GM21528 (cell line): ENCODE data around the gene DTL.

Experiments used
- ATAC-seq: cut with Tn5 transposase; IDR thresholded peaks from one replicate; pipeline ENCODE4 v1.9.1; 2021; ENCODE audit warnings: mild to moderate bottlenecking, moderate library complexity; ENCODE audit not compliant: unreplicated experiment, low FRiP score

The DTL gene

DNA sequence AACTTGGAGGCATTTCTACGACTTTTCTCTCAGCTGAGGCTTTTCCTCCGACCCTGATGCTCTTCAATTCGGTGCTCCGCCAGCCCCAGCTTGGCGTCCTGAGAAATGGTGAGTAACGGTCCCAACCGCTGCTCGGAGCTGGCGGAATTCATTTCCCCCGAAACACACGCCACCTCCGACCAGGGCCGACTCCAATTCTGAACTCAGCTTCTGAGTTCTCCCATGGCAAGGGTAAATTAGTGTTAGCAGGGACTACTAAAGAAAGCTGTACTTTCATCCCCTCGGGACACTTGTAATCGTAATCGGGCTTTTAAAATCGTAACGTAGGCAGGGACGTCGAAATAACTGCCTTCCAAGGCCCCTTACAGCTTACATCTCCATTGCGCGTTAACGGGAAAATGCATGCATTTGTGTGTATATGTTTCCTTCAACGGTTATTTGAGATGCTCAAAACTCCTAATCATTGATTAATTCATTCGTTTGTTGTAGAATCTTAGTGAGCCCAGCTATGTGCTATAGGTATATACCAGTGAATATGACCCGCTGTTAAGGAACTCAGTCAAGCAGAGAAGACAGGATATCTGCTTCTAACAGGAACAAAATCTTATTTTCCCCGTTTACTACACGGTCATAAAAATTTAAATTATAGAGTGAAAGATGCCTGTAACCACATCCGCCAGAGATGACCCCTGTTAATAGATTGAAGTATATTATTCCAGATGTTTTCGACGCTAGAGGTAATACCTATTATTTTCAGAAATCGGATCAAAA is 472 bp downstream of the DTL start:
- ATAC-seq = peak; percentile 17

DNA sequence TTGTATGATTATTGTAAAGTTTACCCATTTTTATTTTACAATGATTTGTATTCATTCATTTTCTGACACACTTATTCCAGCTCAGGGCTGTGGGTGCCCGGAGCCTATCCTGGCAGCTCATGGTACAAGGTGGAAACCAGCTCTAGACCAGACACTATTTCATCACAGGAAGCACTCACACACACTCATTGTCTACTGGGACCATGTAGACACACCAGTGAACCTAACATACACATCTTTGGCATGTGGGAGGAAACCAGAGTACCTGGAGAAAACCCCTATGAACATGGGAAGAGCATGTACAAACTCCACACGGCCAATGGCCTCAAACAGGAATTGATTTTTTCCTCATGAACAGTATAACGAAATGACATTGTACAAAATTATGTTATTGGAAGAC is 2.4 kb downstream of the DTL start:
- no peak for ATAC-seq

DNA sequence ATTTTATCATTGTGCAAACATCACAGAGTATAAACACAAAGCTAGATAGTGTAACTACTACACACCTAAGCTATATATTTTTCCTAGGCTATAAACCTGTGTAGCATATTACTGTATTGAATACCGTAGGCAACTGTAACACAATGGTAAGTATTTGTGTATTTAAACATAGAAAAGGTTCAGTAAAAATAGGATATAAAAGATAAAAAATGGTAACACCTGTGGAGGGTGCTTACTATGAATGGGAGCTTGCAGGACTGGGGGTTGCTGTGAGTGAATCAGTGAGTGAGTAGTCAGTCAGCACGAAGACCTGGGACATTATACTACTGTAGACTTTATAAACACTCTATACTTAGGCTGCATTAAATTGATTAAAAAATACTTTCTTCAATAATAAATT is 4.1 kb downstream of the DTL start:
- ATAC-seq = no peak

DNA sequence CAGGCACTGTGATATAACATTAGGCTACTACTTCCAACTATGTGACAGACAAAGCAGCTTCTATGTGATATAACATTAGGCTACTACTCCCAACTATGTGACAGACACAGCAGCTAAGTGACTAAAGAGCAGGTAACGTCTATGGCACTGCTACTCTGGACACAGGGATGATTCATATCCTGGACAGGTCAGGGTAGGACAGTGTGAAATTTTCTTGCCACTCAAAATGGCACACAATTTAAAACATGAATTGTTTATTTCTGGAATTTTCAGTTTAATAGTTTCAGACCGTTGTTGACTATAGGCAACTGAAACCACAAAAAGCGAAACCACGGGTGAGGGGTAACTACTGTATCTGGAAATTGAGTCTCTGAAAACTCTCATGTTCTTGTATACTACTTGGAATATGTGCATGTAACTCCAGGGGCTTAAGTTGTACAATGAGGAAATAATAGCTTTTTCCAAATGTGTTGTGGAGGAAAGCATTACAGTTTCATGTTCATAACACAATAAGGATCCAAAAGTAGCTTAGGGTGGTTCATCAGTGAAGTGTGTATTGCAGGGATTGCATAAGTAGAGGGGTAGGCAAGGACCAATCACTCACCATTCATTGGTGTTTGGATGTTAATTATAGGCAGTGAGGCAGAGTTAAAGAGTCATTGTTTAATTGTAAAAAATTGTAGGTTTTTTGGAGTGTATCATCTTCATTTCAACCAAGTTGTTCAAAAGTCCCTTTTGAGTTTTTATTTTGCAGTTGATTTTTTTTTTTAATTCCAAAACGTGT is 5.3 kb downstream of the DTL start:
- no peak for ATAC-seq

DNA sequence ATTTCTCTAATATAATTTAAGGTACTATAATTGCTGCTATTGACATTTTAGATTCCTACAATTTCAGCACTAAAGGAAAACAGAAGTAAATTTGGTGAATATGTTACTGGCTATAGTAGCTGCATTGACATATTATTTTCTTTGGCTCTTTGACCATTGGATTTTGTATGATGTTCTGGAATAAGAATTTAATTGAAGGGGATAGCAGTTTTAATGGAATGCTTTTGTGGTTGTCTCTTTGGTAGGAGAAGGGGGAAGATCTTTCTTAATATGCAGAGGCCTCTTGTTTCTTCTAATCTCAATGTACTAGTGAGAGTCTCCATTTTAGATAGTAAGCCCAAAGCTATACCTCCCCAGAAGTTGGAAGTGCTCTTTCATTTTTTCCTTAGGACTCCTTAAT is 6.9 kb downstream of the DTL start:
- ATAC-seq = no peak

DNA sequence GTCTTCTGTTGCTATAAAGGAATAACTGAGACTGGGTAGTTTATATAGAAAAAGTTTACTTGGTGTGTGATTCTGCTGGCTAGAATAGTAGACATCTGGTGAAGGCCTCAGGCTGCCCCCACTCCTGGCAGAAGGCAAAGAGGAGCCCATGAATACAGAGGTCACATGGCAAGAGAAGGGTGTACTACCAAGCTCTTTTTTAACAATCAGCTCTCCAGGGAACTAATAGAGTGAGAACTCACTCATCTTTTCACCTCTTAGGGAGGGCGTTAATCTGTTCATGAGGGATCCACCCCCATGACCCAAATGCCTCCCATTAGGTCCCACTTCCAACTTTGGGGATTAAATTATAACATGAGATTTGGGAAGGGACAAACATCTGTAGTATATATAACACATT is 9.3 kb downstream of the DTL start:
- ATAC-seq = no peak

DNA sequence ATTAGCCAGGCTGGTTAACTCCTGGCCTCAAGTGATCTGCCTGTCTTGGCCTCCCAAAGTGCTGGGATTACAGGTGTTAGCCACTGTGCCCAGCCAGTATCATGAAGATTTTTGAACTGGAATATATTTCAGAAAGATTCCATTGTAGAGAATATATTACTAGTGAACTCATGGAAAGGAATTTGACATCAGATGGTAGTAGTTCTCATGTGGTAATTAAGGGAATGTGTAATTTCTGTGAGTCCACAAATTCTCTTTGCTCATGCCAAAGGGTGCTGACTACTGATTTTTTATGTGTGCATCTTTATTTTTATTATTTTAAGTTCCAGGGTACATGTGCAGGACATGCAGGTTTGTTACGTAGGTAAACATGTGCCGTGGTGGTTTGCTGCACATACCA is 10.4 kb downstream of the DTL start:
- ATAC-seq = no peak

DNA sequence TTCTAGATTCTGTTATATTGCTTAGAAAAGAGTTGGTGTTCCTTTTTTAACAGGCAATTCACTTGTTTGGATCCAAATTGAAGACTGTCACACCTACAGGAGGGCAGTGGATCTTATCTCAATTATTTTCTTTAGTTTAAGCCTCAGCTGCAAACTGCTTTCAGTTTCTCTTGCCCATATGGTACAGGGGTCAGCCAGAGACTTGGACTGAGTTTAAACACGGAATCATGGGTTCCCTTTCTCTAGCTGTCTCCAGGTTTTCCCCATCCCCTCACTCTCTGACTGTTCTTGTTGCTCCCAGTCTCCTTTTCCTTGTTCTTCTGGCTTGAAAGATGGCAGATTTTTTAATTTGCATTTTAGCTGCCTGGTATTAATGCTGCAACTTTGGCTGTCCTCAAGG is 18.4 kb downstream of the DTL start:
- ATAC-seq = no peak

DNA sequence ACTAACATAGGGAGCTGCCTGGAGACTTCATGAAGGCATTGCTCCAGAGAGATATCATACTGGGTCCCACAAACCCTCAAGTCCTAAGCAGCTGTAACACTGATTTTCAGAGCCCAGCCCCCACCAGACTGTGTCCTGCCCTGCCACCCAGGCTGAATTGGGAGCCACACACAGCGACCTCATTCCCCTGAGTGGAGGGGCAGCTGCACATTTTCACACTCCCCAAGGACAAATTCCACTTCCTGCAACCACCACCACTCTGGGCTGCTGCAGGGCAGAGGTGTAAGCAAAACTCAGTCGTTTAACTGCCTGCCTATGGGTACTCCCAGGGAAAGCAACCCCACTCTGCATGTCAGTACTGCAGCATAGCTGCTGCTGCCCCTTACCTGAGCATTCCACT is 19.8 kb downstream of the DTL start:
- ATAC-seq = no peak

DNA sequence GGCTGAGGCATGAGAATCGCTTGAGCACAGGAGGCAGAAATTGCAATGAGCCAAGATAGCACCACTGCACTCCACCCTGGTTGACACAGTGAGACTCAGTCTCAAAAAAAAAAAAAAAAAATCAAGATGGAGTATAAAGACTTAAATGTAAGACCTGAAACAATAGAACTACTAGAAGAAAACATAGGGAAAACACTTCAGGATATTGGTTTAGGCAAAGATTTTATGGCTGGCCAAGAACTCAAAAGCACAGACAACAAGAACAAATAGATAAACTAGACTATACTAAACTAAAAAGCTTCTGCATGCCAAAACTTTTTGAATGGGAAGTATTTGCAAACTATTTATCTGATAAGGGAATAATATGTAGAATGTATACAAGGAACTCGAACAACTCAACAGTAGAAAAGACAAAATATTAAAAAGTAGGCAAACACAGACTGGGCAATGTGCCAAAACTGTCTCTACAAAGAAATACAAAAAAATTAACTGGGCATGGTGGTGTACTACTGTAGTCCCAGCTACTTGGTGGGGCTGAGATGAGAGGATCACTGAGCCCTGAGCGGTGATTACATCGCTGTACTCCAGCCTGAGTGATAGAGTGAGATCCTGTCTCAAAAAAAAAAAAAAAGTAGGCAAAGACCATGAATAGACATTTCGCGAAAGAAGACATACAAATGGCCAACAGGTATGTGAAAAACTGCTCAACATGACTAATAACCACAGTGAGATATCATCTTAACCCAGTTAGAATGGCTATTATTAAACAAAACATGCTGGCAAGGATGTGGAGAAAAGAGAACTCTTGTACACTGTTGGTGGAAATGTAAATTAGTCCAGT is 25.3 kb downstream of the DTL start:
- no peak for ATAC-seq

DNA sequence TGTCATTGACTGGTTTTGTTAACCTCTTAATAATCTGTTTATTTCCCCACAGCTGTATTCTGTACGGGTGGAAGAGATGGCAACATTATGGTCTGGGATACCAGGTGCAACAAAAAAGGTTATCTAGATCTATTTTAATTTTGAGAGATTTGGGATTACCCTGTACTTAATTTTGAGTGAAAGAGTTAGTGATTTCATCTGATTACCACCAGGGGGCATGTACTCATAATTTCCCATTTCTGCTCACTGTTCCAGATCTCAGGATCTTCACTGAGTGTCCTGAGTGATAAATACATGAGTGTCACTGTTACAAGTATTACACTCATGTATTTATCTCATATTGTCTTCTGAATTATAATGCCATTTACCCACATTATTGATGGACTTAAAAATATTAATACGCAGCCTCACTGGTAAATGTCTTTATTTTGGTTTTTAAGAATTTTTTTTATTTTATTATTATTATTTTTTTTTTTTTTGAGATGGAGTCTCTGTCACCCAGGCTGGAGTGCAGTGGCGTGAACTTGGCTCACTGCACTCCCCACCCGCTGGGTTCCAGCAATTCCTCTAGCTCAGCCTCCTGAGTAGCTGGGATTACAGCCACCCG is 27.4 kb downstream of the DTL start:
- ATAC-seq = no peak

DNA sequence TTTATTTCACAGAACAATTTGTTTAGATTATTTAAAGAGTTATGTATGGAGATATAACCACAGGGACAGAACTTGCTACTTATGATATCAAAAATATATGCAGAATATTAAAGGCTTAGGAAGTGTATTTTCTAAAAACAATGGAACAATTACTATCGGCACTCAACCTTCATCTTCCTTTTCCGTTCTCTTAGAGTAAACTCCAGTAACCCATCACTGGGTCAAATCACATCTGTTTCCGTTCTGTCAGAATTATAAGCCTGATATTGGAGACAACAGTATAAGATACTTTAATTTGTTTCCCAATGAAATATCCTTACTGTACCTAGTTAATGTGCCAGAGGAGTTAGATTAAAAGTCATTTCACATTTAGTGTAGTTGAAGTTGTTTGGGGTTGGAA is 32.2 kb downstream of the DTL start:
- ATAC-seq = no peak

DNA sequence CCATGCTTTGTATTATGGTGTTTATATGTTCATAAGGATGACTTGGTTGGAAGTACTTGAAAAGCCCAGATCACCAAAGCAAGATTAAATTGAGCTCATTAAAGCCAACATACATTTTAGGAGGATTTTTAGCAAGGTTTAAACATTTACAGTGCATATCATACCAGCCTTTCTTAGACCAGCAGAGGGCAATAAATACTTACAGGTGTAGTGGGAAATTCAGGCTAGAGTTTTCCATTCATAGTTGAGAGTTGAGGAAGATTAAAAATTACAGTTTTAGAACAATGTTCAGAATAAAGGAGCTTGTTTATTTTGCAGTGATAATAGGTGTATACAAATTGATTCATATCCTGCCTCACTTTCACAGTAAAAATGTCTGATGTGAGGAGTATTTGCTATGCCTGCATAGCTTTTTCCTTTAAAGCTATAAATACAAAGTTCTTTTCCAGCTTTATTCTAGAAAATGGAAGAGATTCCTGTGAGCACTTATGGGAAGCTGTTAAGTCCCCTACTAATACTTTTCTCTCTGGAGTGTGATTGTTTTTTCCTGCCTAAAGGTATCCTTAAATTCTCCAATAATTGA is 35.3 kb downstream of the DTL start:
- no peak for ATAC-seq

DNA sequence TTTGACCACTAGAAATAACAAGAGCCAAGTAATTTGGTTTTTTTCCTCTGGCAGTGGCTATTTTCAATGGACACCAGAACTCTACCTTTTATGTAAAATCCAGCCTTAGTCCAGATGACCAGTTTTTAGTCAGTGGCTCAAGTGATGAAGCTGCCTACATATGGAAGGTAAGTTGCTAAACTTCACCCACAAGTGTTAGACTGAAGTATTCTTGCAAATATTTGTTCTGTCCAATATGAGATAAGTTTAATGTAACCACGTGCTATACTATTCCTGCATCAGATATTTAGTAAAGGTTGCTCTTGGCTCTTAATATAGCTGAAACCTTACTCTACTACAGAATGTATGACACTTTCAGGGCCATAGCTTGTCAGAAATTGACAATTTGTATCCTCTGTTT is 36.5 kb downstream of the DTL start:
- ATAC-seq = no peak

DNA sequence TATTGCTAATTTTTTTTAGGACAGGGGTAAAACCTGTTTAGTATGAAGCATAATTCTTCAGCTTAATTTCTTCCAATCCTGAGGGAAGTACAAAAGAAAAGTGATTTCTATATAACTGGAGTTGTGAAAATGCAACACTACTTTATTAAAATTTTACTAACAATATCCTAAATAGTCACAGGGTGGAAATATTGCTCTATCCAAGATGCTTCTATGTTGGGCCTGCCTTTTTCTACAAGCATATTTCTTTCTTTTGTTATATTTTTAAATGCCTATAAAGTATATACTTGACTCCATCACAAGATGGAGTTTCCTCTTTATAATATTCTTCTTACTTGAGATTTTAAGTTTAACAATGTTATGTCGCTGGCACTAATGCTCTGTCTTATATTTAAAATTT is 37.9 kb downstream of the DTL start:
- no peak for ATAC-seq

DNA sequence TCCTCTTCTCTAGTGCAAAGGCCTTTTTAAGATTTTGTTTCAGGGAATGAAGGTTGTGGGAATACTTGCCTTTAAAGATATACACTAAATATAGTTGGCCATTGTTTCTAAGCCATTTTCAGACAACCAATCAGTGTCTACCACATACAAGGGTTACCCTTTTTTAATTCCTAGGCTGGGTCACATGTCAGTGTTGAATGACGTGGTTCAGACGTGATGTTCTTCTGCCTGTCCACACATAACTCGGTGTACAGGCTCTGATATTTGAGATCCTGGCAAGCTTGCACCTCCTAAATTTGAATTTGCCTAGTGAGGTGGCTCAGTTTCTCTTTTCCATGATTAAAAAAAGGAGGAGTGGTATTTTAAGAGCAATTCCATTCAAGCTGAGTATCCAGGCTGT is 38.8 kb downstream of the DTL start:
- ATAC-seq = no peak

DNA sequence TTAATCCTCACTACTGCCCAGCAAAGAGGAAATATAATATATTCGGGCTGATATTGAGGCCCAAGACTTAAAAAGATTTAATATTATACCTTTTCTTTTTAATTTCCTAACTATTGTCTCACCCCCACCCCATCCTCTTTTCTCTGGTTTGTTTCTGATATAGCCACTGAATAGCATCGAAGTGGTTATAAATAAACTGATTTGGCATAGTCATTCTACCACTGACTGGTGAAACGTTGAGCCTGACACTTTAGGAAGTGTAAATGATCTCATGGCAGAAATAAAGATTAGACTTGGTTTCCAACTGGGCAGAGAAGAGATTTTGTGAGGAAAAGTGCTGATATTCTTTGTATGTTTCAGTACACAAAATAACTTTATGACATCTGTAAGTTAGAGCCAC is 39.3 kb downstream of the DTL start:
- ATAC-seq = no peak

DNA sequence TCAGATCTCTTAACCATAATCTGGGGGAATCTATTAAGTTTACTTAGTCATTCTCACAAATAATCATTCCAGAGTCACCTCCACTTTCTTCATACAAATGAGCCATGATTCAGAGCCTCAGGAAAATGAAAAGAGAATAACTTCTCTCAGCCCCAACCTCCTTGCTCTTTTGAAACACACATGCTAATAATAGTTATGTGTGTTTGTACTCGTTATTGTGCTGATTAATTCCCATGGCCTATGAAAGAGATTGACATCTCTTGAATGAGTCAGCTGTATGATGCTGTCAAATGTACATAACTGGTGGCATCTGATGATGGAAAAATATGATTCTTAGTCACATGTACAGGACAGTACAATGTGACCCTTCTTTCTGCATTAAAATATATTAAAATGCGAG is 41.5 kb downstream of the DTL start:
- ATAC-seq = no peak

DNA sequence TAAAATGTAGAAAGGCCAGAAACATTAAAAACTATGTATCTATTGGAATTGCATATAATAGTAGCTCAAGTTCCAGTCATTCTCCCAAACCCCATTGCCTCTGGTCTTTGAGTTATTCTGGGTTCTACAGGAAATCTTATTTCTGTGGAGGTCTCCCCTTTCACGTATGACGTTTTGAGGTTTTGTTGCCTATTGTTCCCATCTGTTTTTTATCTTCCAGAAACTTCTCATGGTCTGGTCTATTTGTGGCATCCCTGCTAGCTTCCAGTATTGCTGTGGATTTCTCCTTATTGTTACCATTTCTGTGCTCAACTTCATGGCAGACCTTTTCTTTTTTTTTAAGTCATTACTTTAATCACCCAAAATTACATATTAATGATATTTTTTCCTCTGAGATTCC is 43.3 kb downstream of the DTL start:
- no peak for ATAC-seq

DNA sequence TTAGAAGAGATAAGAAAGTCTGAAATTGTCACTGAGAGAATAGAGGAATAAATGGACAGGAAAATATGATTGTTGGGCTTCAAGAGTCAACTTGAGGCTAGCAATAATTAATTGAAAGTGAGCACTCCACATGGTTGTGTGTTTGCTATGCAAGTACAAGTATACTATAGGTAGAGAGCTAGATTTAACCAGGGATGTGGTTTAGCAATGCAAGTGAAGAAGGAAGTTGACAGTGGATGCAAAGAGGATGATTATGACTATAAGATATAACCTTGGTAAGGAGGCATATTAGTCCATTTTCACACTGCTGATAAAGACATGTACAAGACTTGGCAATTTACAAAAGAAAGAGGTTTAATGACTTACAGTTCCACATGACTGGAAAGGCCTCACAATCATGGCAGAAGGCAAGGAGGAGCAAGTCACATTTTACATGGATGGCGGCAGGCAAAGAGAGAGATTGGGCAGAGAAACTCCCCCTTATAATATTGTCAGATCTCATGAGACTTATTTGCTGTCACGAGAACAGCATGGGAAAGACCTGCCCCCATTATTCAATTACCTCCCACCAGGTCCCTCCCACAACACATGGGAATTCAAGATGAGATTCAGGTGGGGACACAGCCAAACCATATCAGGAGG is 47.3 kb downstream of the DTL start:
- no peak for ATAC-seq
